Fibroblast of skin of scalp (primary cell): ENCODE results near the gene MAP3K14.

ENCODE experiments used
- DNase-seq: peaks from one replicate; pipeline ENCODE4 v3.0.0-alpha.2; 2013

MAP3K14 gene

DNA sequence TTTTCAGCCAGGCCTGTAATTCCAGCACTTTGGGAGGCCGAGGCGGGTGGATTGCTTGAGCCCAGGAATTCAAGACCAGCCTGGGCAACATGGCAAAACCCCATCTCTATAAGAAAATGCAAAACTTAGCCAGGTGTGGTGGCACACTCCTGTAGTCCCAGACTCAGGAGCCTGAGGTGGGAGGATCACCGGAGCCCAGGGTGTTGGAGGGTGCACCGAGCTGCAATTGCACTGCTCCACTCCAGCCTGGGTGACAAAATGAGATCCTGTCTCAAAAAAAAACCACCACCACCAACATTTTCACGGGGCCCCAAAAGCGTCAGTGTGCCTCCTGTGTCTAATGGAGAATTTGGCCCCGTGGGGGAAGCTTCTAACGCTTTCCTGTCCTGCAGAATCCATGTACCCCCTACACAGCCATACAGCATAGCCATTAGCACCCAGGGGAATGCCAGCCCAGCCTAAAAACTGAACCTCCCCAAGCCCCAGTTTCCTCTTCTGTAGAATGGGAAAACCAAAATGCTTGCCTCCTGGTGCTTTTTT is 22.2 kb upstream of the MAP3K14 start:
- DNase-seq = no peak

DNA sequence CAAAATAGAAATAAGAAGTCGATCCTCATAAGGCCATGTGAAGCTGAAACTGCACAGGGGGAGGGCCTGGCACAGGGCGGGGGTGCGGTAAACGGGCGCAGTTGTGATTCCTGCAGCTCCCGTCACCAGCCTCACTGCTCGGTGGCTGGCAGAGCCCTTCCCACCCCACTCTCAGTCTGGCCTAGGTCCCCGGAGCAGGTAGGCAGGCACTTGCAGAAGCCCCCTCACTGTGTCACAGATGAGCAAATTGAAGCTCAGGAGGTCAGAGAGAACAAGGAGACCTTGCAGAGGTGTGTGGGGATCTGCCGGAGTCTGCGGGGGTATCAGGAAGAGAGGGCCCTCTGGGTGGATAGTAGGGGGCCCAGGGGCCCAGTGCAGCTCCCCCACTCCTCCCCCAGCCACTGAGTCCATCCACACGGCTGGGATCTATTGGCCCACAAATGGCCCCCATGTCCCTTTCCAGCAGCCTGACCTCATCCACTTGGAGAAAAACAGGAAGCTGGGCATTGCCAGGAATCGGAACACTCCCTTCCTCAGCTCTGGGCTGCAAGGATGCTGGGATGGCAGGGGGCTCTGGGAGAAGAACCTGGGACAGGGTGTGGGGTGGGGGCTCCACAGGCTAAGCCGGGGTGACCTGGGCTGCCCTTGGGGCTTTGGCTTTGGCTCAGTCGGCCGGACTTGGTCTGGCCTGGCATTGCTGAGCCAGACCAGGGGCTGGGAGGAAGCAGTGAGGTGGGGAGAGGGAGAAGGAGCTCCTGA is 21.4 kb upstream of the MAP3K14 start:
- DNase-seq = no peak

GRCh38 chr17:45336390-45337182 is 19.8 kb upstream of the MAP3K14 start:
- DNase-seq = no peak

DNA sequence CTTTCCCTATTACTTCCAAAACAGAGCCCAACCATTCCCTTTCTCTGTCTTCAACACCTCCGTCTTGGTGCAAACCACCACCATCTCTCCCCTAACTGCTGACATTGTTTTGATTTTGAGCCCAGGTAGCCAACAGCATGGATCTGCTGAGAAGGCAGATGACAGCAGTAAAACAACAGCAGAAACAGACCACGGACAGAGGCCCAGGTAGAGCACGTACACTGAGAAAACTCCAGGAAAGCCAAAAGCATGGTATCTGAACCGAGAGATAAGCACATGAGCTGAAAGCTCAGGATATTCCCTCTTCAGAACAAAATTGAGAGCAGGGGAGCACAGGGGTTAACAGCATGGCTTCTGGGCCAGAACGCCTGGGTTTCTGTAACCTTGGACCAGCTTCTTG is 18.9 kb upstream of the MAP3K14 start:
- DNase-seq = no peak

DNA sequence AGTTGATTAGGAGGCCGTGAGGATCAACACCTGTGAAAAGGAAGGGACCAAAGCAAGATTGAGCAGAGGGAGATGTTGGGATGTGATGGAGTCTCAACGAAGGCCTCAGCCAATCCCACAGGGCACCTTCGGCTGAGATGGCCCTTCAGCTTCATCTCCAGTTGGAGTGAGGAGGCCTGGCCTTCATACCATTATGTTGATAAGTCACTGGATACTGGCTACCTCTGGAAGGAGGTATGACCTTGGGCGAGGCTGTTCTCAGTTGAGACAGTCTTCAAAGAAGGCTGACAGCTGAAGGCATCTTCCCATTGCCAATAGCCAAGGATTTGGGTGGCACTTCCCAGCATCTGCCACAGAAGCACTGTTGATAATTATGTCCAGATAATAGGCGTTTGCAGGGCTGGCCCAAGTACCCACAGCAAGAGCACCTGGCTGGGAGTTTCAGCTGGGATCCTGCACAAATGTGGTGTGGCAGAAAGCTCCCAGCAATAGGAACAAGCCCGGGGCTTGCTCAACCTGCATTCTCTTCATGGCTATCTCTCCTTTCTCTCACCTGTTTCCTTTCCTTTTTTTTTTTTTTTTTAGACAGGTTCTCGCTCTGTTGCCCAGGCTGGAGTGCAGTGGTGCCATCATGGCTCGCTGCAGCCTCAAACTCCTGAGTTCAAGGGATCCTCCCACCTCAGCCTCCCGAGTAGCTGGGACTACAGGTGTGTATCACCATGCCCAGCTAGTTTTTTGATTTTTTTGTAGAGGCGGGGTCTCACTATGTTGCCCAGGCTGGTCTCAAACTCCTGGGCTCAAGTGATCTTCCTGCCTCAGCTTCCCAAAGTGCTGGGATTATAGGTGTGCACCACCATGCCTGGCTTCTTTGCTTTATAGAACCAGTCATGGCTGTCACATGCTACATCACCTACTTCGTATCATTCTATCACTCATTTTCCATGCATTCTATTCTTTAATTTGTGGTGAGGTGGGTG is 18.2 kb upstream of the MAP3K14 start:
- no peak for DNase-seq

GRCh38 chr17:45334231-45334630 is 17.4 kb upstream of the MAP3K14 start:
- DNase-seq = no peak

DNA sequence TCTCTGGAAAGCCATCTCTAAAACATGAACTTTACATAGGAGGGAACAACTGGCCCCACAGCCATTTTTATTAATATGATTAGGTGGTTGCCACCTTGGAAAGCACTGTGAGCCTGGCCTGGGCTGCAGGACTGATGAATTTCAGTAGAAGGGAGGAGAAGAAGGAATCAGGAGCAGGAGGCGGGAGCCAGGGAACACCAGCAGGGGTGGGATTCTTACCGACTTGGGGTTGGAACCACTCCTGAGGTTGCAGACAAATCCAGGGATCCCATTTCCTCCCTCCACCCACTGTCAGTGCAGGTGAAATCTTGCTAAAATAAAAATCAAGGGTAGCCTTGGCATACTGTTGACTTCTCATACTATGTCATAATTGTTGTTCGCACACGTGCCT is 16.9 kb upstream of the MAP3K14 start:
- no peak for DNase-seq

GRCh38 chr17:45332989-45333701 is 16.3 kb upstream of the MAP3K14 start:
- peak; percentile 34 for DNase-seq

DNA sequence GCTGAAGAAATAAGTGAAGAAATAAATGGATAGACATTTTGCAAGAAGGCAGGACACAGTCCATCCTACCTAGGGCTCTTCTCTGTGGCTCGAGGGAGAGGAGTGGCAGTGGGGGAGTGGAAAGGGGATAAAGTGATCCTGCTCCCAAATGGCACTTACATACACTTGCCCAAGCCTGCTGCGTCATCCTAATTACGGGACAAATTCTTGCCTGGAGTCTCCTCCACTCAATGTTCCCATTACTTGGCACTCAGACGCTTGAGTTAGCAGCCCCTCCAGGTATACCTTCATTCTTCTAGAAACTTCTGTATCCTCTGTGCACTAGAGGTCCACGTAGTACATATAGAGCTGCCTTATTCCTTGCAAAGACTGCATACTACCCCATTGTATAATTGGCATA is 15.7 kb upstream of the MAP3K14 start:
- DNase-seq = no peak

GRCh38 chr17:45326626-45327025 is 9.8 kb upstream of the MAP3K14 start:
- DNase-seq = peak; percentile 37

DNA sequence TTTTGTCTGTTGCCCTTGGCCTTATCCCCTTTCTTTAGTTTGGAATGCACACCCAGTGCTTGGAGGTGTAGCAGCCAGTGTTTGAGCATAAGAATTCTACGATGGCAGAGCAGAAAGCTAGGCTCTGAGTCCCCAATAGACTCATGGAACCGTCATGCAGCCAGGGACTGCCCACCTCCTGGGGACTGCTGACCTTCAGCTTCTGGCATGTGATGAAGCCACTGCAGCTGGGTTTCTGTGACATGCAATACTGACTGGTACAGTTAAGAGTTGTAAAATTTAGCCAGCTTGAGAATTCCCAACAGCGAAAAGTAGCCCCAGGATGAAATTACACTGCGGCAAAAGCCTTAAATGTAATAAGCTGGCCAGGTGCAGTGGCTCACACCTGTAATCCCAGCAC is 9.0 kb upstream of the MAP3K14 start:
- DNase-seq = peak; percentile 59

GRCh38 chr17:45324336-45324735 is 7.5 kb upstream of the MAP3K14 start:
- no peak for DNase-seq

DNA sequence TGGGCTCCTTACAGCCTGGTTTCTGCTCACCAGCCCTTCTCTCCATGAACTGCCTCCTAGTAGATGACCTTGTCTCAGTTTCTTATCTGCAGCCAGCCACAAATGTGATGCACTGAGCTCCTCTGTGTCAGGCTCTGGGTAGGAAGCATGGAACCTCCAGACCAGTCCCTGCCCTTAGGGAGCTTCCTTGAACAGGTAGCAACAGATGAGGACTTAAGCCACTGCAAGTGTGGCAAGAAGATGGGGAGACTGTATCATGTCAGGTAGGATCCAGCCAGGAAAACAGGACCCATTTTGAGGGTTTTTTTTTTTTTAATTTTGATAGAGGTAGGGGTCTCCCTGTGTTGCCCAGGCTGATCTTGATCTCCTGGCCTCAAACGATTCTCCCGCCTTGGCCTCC is 5.3 kb upstream of the MAP3K14 start:
- DNase-seq = no peak

DNA sequence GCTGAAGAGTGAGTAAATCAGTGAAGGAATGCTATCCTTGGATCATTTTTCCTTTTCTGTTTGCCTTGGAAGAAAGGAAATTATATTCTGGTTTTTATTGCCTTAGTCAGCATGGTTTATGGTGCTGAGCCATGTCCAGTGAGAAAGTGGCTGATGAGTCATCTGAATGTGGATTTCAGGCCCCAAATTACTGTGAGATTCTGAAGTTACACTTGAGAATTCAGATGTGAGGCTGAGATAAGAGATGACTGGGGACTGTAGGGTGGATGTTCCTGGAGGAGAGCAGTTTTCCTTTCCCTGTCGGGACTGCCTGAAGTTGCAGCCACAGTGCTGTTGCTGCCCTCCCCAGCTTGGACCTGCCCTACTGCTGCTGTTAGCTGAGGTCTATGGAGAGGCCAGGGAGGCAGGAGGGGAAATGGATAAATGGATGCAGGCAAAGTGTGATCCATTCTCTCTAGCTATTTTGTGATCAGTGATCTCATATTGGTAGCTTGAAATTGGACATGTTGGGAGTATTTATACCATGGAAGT is 4.2 kb upstream of the MAP3K14 start:
- DNase-seq = peak; percentile 97

DNA sequence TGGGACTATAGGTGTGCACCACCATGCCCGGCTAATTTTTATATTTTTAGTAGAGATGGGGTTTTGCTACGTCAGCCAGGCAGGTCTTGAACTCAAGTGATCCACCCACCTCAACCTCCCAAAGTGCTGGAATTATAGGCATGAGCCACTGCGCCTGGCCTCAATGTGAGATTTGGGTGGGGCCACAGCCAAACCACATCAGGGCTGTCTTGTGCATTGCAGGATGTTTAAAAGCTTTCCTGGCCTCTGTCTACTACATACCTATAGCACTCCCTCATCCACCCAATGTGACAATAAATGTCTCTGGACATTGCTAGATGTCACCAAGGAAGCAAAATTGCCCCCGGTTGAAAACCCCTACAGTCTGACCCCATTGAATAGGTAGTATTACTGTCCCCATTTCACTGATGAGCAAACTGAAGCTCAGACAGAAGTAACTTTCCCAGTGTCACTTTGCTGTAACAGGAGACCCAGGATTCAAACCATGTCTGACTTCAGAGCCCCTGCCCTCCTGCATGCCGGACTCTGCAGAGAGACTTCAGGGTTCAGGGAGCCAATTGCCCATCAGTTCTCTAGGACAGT is 3.6 kb upstream of the MAP3K14 start:
- DNase-seq = peak; percentile 75

DNA sequence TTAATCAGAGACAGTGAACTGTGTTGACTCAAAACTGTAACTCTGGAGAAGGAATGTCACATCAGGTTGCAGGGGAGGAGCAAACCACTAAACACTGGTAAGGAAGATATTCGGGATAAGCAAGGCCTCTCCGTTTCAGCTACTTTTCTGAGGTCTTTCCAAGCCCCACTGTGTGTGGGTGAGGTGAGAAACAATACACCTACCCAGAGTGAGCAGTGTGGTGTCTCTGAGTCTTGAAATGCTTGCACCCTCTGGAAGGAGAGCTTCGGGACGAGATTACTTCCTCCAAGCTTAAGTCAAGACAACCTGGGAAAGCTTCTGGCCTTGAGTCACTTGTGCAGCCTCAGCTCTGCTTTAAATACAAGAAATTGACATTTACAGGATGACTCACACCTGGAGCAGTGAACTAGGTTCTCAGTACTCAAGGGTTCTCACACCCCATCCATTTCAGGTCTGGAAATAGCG is 2.5 kb upstream of the MAP3K14 start:
- no peak for DNase-seq

- DNase-seq = no peak
Measured at GRCh38 chr17:45318561-45319230, 1.9 kb upstream of the MAP3K14 start.

DNA sequence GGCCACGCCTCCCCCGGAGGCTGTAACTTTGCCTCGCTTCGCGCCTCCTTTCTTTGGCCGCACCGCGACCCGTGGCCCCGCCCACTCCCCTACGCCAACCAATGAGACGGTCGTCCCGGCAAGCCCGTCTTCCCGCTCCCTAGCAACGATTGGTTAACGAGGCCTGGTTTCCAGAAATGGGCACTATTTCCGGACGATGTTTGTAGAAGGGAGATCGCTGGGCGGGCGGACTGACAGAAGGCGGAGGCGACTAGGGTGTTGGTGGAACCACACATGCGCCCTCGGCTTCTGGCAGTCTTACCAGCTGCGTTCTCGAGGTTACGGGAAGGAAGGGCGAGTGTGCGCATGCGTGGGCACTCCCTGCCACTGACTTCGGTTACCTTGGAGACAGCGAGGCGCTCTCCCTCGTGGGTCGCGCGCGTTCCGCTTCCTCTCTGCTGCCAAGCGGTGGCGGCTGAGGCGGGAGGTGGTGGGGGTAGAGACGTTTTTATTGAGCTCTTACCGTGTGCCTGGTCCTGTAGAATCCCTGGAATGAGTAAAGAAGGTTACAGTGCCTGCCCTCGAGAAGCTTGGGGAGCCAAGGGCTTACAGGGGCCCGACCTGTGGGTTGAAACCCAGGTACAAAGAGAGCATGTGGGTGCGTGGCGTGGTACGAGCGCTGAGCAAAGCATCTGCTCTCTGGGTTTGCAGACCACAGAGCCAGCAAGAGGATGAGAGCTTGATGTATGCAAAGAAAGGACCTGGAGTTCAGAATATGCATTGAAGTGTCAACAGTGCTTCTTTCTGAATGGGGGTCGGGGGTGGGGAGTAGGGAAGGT is 500 bp upstream of the MAP3K14 start:
- peak; percentile 100 for DNase-seq

DNA sequence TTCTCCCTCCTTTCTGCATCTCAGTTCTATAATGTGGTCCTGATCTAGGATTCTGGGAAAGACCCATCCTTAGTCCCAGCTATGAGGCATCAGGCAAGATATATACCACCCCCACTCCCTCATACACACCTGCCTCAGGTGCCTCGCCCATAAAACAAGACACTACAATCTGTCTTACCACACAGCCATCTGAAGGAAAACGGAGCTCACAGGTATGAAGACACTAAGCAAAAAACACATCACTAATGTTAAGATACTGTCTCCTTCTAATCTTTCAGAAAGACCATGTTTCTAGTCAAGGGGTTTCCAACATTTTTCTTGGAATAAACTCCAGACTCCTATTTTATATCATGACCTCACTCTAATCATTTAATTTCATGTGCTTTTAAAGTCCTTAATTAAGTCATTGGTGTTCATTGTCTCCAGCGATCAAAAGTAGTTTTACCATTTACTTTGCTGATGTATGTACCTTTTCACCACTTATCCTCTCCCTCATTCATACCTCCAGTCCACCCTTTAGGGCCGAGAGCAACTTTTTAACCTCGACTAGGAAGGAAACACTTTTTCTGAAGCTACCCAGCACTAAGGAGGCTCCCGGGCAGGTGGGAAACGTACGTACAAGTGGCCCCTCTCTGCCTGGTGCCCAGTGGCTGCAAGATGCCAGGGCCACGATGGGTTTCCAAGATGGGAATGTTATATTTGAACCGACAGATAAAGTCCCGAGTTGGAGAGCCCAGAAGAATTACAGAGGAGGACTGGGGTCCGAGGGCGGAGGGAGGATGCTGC is 979 bp downstream of the MAP3K14 start:
- no peak for DNase-seq
